PC-3 (cell line): ENCODE measurements around the gene SYCP2L. TPM values are rescaled to one million over a fixed set of nuclear protein-coding genes. Genes with fewer than 3 reads are reported as not detected.

ENCODE experiments used
- ATAC-seq: fragments of 200-7000 bp; cut with Tn5 transposase; 2 replicates; pipeline ENCODE4 v1.9.1; 2020; ENCODE audit warnings: mild to moderate bottlenecking, moderate library complexity
- BruUV-seq: library from RNA; stranded (reverse); fragments of 400-500 nt; replicated peaks from 2 replicates; lab custom pipeline; 2021; lab: Mats Ljungman, UMichigan
- CTCF ChIA-PET: fragments of 300-600 bp; sonication (Branson Sonifier 250); formaldehyde crosslinking; loops from one replicate; lab custom pipeline; 2022; ENCODE audit warnings: antibody characterized with exemption; lab: Charles Lee
- POLR2A ChIA-PET: fragments of 300-600 bp; sonication (Branson Sonifier 250); formaldehyde crosslinking; loops from one replicate; lab custom pipeline; 2022; ENCODE audit warnings: antibody characterized with exemption; ENCODE audit not compliant: unreplicated experiment; lab: Charles Lee
- DNase-seq: peaks from one replicate; pipeline ENCODE4 v3.0.0-alpha.2; 2015
- H2AFZ ChIP-seq: fragments of 300-600 bp; sonication (generic); 2 replicates; pipeline ENCODE4 v1.6.0; 2016; ENCODE audit warnings: antibody characterized with exemption, low read length
- H3F3A ChIP-seq: fragments of 300-600 bp; sonication (generic); one replicate; pipeline ENCODE4 v1.6.0; 2017; ENCODE audit warnings: antibody characterized with exemption, low read length, control low read depth, mild to moderate bottlenecking; ENCODE audit not compliant: unreplicated experiment
- H3K27ac ChIP-seq: fragments of 300-600 bp; sonication (generic); 2 replicates; pipeline ENCODE4 v1.5.1; 2016; ENCODE audit warnings: mild to moderate bottlenecking, low read length
- H3K27me3 ChIP-seq: fragments of 300-600 bp; sonication (generic); 2 replicates; pipeline ENCODE4 v1.6.1; 2016; ENCODE audit warnings: low read length, mixed read lengths
- H3K36me3 ChIP-seq: fragments of 300-600 bp; sonication (generic); 2 replicates; pipeline ENCODE4 v1.6.1; 2016; ENCODE audit warnings: low read depth, mixed run types, low read length, mixed read lengths
- H3K4me1 ChIP-seq: fragments of 300-600 bp; sonication (generic); 2 replicates; pipeline ENCODE4 v1.5.1; 2016; ENCODE audit warnings: low read length; ENCODE audit not compliant: insufficient read depth
- H3K4me2 ChIP-seq: fragments of 300-600 bp; sonication (generic); 2 replicates; pipeline ENCODE4 v1.6.0; 2016; ENCODE audit warnings: low read length
- H3K4me3 ChIP-seq: fragments of 300-600 bp; sonication (generic); 2 replicates; pipeline ENCODE4 v1.5.1; 2016; ENCODE audit warnings: mild to moderate bottlenecking, low read length, mixed read lengths
- H3K79me2 ChIP-seq: fragments of 300-600 bp; sonication (generic); 2 replicates; pipeline ENCODE4 v1.6.1; 2017; ENCODE audit warnings: low read length, mixed read lengths
- H3K9ac ChIP-seq: fragments of 300-600 bp; sonication (generic); 2 replicates; pipeline ENCODE4 v1.6.0; 2016; ENCODE audit warnings: mild to moderate bottlenecking, low read length
- H3K9me2 ChIP-seq: fragments of 300-600 bp; sonication (generic); replicated peaks from 2 replicates; pipeline ENCODE4 v1.6.1; 2016; ENCODE audit warnings: mixed run types, low read length, mixed read lengths
- H3K9me3 ChIP-seq: fragments of 300-600 bp; sonication (generic); 2 replicates; pipeline ENCODE4 v1.6.1; 2016; ENCODE audit warnings: low read length, mixed read lengths
- H4K20me1 ChIP-seq: fragments of 300-600 bp; sonication (generic); 2 replicates; pipeline ENCODE4 v1.6.1; 2016; ENCODE audit warnings: low read length, mixed read lengths
- CTCF ChIP-seq: fragments of 300-600 bp; sonication (generic); conservative IDR thresholded peaks from 2 replicates; pipeline ENCODE4 v1.5.1; 2017; ENCODE audit warnings: antibody characterized with exemption, low read depth, mild to moderate bottlenecking, low read length
- EZH2 ChIP-seq: fragments of 300-600 bp; sonication (generic); IDR thresholded peaks from one replicate; pipeline ENCODE4 v1.6.1; 2017; ENCODE audit warnings: antibody characterized with exemption, mild to moderate bottlenecking, low read length; ENCODE audit not compliant: unreplicated experiment
- EZH2phosphoT487 ChIP-seq: fragments of 300-600 bp; sonication (generic); IDR thresholded peaks from 2 replicates; pipeline ENCODE4 v1.6.1; 2018; ENCODE audit warnings: mild to moderate bottlenecking, antibody characterized with exemption, low read length, borderline replicate concordance
- intact Hi-C: fragments of 100-400 bp; cut with micrococcal nuclease; formaldehyde crosslinking; loops from 2 replicates; pipeline ENCODE4 v1.9.0; 2023
- total RNA-seq: library from RNA; depleted of rRNA; stranded (reverse); fragments of >200 nt; gene quantifications from 2 replicates; pipeline ENCODE4 v1.2.3, GENCODE V29; 2014

Gene SYCP2L
- total RNA-seq, 1 experiment from 2014 or later, result 0.07 TPM

GRCh38 chr6:10970731-10971130, 83.9 kb downstream of the SYCP2L start:
- CTCF ChIA-PET, result interaction anchor here (0.6 kb wide), 1 partner anchor 51 kb away, joined by 3 read pairs; no protein-coding TSS in a partner anchor
- Histone ChIP-seq H3K9ac (no peak overlapping the region), H3F3A (no peaks in the 10 kb centered on the region), H4K20me1 (no peaks in the 10 kb centered on the region), H3K4me3 (no peak overlapping the region), H3K79me2 (no peaks in the 10 kb centered on the region), H3K27ac (no peak overlapping the region), H3K9me2 (no peaks in the 10 kb centered on the region), H3K4me2 (no peak overlapping the region), H3K4me1 (no peaks in the 10 kb centered on the region), H2AFZ (no peak overlapping the region), H3K9me3 (peaks cover 6% of the 10 kb centered on the region; the same call in 1 of the 2 replicates), H3K36me3 (no peaks in the 10 kb centered on the region), H3K27me3 (no peaks in the 10 kb centered on the region)
- no peak for TF ChIP-seq EZH2phosphoT487
- TF ChIP-seq CTCF, result no peak
- TF ChIP-seq EZH2, result no peak
- no TSS peak for BruUV-seq
- intact Hi-C loops, result no loop called here
- POLR2A ChIA-PET, result no interaction called here
- DNase-seq (peak; percentile 10), ATAC-seq (no peak)

DNA sequence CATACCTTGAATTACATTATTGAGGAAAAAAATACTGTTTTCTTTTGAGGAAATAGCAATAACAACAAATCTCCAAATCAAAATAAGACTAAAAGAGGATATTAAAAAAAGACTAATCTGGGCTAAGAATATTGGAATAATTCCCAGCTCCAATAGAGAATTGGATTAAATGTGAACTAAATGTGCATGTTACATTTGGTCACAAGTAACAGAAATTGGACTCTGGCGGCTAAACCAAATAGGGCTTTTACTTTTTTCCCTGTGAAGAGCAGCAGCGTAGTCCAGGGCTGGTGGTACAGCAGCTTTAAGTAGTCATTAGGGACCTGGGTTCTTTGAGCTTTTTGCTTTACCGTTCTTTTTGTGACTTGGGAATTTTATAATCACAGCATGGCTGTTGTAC, 85.3 kb downstream of the SYCP2L start:
- TF ChIP-seq EZH2, result no peak
- TF ChIP-seq EZH2phosphoT487, result no peak
- no peak for TF ChIP-seq CTCF
- Histone ChIP-seq H4K20me1 (no peaks in the 10 kb centered on the region), H3K4me1 (no peaks in the 10 kb centered on the region), H3K27me3 (no peaks in the 10 kb centered on the region), H3K9me2 (no peaks in the 10 kb centered on the region), H3K4me3 (no peak overlapping the region), H3K79me2 (no peaks in the 10 kb centered on the region), H3K9me3 (no peaks in the 10 kb centered on the region), H3K9ac (no peak overlapping the region), H3F3A (no peaks in the 10 kb centered on the region), H3K36me3 (no peaks in the 10 kb centered on the region), H2AFZ (no peak overlapping the region), H3K4me2 (no peak overlapping the region), H3K27ac (no peak overlapping the region)
- no peak for ATAC-seq
- CTCF ChIA-PET, result no interaction called here
- DNase-seq, result no peak
- no TSS peak for BruUV-seq
- POLR2A ChIA-PET, result no interaction called here
- intact Hi-C loops, result no loop called here

GRCh38 chr6:10976571-10976970, 89.7 kb downstream of the SYCP2L start:
- H3K79me2 ChIP-seq, result no peaks in the 10 kb centered on the region
- DNase-seq, result peak; percentile 7
- H3K9me2 ChIP-seq, result no peaks in the 10 kb centered on the region
- no peak for TF ChIP-seq CTCF
- ChIA-PET POLR2A (no interaction called here), CTCF (no interaction called here)
- intact Hi-C loops, result no loop called here
- H3K36me3 ChIP-seq, result no peaks in the 10 kb centered on the region
- H3F3A ChIP-seq, result no peaks in the 10 kb centered on the region
- H2AFZ ChIP-seq, result no peak overlapping the region
- no peaks in the 10 kb centered on the region for H4K20me1 ChIP-seq
- no peak overlapping the region for H3K4me2 ChIP-seq
- no peaks in the 10 kb centered on the region for H3K27me3 ChIP-seq
- H3K4me3 ChIP-seq, result no peak overlapping the region
- no peak overlapping the region for H3K27ac ChIP-seq
- ATAC-seq, result no peak; the same call in 1 of the 2 replicates
- H3K4me1 ChIP-seq, result no peaks in the 10 kb centered on the region
- H3K9ac ChIP-seq, result no peak overlapping the region
- H3K9me3 ChIP-seq, result no peaks in the 10 kb centered on the region
- no TSS peak for BruUV-seq
